Ramos (cell line): ENCODE measurements around the gene NMB.
"Not testable (repeated sequence)": the region's sequence is repeated elsewhere in the genome, so short reads cannot be mapped to it uniquely, and the experiment has no call there.

Source experiments
- in situ Hi-C: fragments of 300-500 bp; cut with MboI; formaldehyde crosslinking; loops from one replicate; pipeline ENCODE4 v1.14.3; 2022; ENCODE audit warnings: low sequenced_read_pairs; ENCODE audit not compliant: unreplicated experiment

The NMB gene

DNA sequence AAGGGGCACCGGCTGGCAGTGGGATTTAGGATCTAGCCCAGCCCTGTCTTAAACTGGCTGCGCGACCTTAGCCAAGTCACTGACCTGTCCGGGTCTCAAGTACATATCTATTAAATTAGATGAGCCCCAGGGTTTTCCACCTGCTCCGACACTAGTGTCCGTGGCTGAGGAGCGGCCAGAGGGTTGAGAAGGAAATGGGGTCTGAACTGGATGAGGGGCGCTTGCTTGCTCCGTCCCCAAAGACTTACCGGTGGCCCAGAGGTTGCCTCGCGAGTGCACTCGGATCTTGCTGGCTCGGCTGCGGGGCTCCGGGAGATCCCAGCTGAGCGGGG, 285 bp downstream of the NMB start:
- in situ Hi-C loops, result no loop called here

DNA sequence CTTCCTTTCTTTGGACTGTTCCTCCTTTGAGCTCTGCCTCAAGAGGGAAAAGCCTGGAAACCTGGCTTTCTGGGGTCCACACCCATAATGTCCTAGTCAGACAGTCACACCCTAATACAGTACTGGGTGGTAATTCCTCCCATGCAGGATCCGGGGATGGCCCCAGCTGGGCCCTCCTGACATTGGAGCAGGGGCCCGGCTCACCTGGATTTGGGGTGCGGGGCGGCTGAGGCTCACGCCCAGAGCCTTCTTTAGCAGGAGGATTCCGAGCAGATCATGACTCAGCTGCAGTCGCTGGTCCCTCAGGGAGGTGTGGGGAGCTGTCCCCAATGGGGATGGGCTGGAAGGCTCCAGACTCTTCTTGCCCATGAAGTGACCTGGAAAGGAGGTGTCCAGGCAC, 1.0 kb downstream of the NMB start:
- in situ Hi-C loops, result no loop called here

DNA sequence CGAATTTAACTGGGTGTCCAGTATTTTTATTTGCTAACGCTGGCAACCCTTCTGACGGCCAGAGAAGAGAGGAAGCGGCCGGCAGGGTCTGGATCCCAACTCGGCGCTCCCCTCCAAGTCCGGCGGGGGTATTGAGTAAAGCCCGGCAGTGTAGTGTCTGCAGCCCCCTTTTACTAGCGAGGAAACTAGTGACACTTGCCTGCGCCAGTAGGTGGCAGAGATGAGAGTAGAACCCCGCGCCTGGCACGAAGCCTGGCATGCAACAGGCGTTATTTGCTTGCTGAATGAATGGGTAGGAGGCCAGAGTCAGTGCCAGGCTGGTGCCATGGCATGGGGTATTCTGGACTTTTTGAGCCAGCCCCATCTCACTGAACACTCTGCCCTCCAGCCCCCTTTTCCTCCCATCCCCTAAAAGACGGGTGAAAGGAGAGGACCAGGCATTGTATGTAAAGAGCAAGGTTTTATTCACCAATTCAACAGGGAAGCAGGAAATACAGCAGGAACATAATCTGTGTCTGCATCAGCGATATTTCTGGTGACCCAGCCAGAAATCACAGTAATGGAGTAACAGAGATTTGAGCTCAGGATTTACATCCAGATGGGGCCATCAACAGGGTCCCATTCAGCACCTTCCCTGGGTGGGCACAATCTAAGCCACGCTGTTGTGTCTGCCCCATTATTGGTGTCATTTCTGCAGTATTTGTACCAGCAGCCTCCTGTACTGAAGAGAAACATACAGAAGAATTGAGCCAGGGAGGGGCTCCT, 3.1 kb downstream of the NMB start:
- in situ Hi-C loops, result no loop called here

DNA sequence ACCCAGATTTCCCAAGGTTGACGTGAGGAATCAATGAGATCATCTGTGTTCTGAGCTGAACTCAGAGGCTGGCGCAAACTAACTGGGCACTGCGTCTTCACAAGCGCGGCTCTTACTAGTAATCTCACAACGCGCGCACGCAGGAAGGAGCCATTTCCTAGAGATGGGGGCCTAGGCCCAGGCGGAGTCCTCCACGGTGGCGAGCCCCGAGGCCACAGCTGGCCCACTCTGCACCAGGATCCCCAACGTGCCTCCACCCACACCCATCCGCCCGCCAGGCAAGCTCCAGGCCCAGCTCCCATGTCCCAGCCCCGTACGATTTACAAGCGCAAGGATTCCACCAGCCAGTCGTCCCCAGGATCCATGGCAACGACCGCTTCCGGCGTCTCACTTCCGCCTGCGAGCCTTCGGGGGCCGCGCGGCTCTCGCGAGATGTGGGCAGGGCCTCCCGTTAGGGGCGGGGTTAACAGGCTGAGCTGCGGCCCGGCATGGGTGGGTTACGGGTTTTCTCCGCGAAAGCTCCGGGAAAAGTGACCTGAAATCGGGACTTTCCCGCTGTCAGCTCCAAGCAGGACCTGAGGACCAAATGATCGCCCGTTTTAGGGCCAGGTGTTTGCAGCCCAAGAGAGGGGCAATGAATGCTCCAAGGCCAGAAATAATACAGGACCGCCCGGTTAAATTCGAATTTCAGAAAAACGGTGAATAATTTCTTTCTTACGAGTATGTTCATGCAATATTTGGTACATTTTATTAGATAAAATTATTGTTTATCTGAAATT, 3.9 kb downstream of the NMB start, which contains the start of gene WDR73:
TSS of gene WDR73 (minus strand) at position 374 of the 779 bp plus-strand sequence. CDS start at position 365, 9 bp downstream.
- in situ Hi-C loops, result no loop called here

DNA sequence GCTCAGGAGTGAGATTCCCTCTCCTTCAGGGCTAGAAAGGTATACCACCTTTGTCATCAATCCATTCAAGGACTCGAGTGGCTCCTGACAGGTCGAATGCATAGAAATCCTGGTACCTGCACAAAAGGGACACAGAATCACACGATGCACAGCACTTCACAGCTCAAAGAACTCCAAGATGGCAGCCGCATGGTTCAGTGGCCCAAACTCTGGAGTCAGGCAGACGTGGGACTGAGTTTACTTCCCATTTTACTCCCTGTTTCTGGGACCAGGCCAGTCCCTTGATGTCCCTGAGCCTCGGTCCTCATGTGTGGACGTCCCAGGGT, 4.5 kb downstream of the NMB start:
- in situ Hi-C loops, result no loop called here

DNA sequence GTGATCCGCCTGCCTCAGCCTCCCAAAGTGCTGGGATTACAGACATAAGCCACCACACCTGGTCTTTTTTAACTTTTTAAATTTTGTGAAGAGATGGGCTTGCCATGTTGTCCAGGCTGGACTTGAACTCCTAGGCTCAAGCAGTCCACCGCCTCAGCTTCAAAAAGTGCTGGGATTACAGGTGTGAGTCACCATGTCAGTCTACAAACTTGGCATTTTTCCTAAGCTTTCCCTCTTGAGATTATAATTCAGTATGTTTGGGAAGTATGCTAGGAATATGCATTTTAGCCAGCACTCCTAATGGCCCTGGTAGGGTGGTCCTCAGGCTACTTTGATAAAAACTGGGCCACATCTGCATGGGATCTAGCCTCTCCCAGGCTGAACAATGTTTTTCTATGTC, 8.3 kb downstream of the NMB start:
- in situ Hi-C loops, result no loop called here

DNA sequence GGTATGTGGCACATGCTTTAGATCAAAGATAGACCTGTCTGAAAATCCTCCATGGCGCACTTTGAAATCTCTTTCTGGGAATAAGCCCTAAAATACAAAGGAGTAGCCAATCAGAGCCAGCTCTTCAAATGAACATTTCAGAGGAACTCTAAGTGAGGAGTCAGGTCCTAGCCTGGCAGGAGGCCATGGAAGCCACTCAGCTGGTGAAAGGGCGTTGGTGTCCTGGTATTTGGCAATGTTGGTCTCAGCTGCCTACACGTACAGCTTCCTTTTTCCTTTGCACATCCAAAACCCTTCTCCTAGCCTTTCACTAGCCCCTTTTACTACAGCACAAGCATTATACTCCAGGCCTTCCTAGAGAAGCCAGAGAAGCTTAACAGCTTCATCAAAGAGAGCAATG, 9.5 kb downstream of the NMB start:
- in situ Hi-C loops, result no loop called here

DNA sequence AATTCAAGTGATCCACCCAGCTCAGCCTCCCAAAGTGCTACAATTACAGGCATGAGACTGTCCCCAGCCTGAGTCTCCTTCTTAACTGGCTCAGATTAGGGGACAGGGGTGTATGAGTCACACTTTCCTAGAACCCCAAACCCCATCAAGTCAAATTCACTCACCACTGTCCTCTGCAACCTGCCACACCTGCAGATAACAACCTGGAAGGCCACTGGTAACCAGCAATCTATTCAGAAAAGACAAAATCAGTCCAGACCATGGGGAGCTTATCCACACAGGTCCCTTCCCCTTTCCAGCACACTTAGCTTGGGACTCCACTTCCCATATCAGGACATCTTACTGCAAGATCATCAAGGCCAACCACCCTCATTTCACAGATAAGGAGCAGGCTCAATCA, 10.3 kb downstream of the NMB start:
- in situ Hi-C loops, result no loop called here

DNA sequence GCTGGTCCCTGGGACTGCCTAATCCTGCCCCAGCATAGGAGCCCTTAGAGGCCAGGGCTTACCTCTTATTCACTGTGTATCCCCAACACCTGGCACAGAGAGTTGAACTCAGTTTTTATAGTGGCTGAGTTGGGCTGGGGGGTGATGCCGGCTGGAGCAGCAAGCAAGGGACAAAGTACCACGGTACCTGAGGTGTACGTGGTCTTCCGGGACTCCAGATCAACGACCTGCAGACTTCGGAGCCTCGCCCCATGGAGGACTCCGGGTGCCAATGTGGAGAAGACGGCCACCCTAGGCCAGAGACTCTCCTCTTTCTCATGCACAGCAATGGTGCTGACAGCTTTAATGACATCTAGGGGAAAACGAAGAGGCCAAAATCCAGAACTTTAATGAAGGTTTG, 12.0 kb downstream of the NMB start:
- in situ Hi-C loops, result no loop called here

DNA sequence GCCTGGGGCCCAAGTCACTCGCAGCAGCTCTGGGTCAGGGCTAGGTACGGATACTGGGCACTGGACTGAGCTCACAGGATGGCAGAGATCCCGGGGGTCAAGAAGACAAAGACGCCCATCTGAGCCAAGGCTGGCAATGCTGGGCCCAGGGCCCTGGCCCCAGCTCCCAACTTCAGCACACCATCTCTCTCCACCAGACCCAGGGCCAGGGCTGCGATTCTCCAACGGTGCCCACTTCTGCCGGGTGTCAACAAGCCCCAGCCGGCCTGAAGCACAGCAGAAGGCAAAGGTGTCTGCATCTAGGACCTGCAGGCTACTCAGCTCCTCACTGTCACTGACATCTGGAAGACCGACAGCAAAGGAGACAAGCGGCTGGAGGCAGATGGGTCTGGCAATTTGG, 12.5 kb downstream of the NMB start:
- in situ Hi-C loops, result no loop called here

DNA sequence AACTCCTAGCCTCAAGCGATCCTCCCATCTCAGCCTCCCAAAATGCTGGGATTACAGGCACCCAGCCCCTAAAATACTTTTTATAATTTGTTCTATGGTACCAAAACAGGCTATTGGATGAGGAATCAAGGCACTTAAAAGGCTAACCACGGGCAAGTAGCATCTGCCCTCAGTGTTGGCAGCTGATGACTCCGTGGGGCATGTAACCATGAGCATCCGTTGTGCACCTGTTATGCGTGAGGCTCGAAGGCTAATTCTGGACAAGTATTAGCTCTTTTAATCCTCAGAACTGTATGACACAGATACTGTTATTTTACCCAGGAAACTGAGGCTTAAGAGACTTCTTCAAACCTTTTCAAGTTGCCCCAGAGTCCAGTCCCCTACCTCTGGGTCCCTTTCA, 14.2 kb downstream of the NMB start:
- in situ Hi-C loops, result no loop called here

DNA sequence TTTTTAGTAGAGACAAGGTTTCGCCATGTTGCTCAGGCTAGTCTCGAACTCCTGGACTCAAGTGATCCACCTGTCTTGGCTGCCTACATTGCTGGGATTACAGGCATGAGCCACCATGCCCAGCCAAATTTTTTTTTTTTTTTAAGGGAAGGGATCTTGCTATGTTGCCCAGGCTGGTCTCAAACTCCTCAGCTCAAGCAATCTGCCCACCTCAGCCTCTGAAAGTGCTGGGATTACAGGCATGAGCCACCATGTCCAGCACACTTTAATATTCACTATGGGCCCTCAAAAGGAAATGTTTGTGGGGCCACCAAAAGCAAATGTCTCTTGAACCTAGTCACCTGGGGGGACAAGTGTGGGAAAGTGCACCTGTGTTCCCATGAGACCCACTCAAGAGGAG, 15.4 kb downstream of the NMB start:
- in situ Hi-C loops, result not testable (repeated sequence)

DNA sequence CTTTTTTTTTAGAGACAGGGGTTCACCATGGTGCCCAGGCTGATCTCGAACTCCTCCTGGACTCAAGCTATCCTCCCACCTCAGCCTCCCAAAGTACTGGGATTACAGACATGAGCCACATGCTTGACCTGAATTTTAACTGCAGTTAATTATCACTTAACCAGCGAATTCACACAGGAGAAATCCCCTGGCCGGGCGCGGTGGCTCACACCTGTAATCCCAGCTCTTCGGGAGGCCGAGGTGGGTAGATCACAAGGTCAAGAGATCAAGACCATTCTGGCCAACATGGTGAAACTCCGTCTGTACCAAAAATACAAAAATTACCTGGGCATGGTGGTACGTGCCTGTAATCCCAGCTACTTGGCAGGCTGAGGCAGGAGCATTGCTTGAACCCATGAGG, 16.1 kb downstream of the NMB start:
- in situ Hi-C loops, result not testable (repeated sequence)

DNA sequence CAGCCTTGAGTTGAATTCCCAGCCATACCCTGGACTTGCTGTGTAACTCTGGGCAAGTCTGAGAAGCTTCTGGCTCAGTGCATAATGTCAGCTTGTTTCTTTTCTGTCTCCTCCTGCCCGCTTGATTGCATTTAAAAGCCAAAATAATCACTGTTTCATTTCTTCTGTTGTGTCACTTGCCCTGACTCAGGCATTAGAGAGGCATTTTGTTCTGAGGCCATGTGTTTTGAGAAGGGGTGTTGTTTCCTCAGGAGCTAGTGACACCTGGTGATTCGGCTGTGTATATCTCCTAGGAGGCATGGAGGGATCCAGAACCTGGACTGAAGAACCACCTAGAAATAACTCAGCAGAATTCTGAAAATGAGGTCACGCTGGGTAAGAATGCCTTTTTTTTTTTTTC, 19.9 kb downstream of the NMB start:
- in situ Hi-C loops, result no loop called here

DNA sequence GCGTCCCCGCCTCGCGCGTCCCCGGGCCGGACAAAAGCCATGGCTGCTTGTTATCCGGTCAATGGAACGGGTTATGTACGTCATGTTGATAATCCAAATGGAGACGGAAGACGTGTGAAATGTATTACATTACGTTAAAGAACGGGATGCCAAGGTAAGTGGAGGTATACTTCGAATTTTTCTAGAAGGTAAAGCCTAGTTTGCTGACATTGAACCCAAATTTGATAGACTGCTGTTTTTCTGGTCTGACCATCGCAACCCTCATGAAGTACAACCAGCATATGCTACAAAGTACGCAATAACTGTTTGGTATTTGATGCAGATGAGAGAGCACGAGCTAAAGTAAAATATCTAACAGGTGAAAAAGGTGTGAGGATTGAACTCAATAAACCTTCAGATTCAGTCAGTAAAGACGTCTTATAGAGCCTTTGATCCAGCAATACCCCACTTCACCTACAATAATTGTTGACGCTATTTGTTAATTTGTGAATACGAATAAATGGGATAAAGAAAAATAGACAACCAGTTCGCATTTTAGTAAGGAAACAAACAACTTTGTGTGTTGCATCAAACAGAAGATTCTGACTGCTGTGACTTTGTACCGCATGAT, 23.7 kb downstream of the NMB start:
- in situ Hi-C loops, result no loop called here

DNA sequence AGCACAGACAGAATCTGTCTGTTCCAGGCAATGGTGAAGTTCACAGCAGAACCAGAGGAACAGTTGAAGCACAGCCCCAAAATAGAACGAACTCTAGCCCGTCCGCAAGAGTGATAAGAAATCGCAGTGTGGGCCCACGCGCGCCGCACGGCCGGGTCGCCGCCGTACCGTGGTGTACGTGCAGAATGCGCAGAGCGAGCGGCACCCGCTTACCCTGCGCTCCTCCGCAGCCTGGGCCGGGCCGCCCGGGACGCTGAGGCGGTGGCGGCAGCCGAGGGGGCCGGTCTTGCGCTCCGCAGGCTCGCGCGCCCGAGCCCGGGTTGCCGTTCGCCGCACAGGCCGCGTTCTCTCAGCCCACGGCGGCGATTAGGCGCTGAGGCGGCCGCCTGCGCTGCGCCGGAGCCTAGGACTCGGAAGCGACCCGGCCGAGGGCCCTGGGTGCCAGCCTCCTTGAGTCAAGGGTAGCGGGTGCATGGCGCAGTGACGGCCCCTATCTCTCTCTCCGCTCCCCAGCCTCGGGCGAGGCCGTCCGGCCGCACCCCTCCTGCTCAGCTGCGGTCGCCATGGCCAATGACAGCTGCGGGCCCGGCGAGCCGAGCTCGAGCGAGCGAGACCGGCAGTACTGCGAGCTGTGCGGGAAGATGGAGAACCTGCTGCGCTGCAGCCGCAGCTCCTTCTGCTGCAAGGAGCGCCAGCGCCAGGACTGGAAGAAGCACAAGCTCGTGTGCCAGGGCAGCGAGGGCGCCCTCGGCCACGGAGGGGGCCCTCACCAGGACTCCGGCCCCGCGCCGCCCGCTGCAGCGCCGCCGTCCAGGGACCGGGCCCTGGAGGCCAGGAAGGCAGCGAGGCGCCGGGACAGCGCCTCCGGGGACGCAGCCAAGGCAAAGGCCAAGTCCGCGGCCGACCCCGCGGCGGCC, 24.4 kb downstream of the NMB start:
- in situ Hi-C loops, result no loop called here

DNA sequence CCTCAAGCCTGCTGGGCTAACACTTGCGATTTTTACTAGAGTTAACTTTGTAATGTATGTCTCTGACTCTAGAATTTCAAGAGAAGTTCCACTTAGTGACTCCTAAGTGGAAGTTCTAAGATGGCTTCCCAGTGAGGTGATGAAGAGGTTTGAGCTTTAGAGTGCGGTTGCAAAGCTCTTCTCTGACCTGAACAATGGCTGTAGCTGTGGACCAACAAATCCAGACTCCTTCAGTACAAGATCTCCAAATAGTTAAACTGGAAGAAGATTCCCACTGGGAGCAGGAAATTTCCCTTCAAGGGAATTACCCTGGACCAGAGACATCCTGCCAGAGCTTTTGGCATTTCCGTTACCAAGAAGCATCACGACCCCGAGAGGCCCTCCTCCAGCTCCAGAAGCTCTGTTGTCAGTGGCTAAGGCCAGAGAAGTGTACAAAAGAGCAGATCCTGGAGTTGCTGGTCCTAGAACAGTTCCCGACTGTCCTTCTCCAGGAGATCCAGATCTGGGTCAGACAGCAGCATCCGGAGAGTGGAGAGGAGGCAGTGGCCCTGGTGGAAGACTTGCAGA, 26.2 kb downstream of the NMB start:
- in situ Hi-C loops, result no loop called here

DNA sequence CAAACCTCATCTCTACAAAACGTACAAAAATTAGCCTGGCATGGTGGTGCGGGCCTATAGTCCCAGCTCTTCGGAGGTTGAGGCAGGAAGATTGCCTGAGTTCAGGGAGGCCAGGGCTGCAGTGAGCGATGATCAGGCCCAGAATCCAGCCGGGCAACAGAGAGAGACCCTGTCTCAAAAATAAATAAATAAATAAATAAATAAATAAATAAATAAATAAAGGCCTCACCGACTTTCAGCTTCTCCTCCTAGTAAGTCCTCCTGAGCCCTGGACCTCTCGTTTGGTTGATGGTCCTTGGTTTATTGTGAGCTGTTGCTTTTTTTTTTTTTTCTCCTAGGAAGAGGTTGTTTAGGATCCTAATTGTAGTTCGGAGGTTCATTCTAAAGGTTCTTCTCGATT, 29.0 kb downstream of the NMB start:
- in situ Hi-C loops, result no loop called here

DNA sequence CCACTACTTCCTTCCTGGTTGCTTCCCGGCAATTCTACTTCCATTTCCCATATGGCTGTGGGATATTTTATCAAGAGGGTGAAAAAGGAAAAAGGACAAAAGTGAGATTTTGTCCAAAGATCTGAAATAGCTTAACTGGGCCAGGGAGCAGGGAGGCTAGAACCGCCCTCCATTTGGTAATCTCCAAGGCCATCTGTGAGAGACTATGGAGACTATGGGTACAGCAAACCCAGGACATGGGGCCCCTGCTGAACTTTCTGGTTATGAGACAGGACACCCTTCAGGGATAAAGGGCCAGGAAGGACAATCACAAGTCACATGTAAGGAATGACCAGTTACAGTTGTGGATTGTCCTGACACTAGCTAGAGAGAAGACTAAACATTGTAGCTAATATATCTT, 32.9 kb downstream of the NMB start:
- in situ Hi-C loops, result no loop called here

DNA sequence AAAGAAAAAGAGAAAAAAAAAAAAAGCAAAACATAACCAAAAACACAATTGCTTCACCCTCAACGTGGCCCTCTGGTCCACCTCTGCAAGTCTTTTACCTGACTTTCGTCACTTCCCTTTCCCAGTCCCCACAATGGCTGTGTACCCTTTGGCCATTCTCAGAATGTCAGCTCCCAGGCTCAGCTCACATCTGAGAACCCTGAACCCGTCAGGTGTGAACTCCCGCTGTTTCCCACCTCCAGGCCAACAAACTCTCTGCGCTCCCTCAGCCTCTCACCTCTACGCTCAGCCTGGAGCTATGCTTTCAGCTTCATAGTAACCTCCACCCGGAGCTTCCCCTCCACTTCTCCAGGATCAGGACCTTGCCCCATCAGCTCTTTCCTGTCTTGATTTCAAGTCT, 33.6 kb downstream of the NMB start:
- in situ Hi-C loops, result no loop called here
